K562 (cell line): ENCODE measurements around the gene GPR3. TPM values are rescaled to one million over a fixed set of nuclear protein-coding genes. Genes with fewer than 3 reads are reported as not detected.

Experiments used
- ATAC-seq: fragments of 200-7000 bp; cut with Tn5 transposase; 3 replicates; pipeline ENCODE4 v1.9.1; 2020; ENCODE audit warnings: moderate library complexity
- BruUV-seq: library from RNA; stranded (reverse); fragments of 400-500 nt; replicated peaks from 2 replicates; lab custom pipeline; 2021; lab: Mats Ljungman, UMichigan
- CTCF ChIA-PET: fragments of 300-600 bp; formaldehyde crosslinking; extraction: SDS; loops from one replicate; lab custom pipeline; 2021; ENCODE audit warnings: low intra/inter-chr PET ratio; lab: Yijun Ruan, JAX
- POLR2A ChIA-PET: fragments of 300-600, 350-650 bp; sonication (Branson Sonifier 250); formaldehyde crosslinking; extraction: SDS; loops from one replicate; lab custom pipeline; 2021; ENCODE audit warnings: antibody characterized with exemption, inconsistent platforms; lab: Yijun Ruan, JAX
- DNase-seq, 4 experiments: peaks; one replicate each; pipeline versions ENCODE4 v3.0.0 to v3.0.0-alpha.2; 2011 to 2018; ENCODE audit warnings: low spot score in 3 of 4, mixed read lengths in 3 of 4; ENCODE audit errors: extremely low read depth in 1 of 4
- FAIRE-seq: peaks from 2 replicates; lab custom pipeline; 2011; peaks lifted over from hg19 to GRCh38; lab: Jason Lieb, UNC
- H2AFZ ChIP-seq: 2 replicates; pipeline ENCODE4 v1.6.0; 2011; ENCODE audit warnings: low read depth, low read length, control low read depth, inconsistent platforms
- H3K27ac ChIP-seq: fragments of 200-600 bp; 3 replicates; pipeline ENCODE4 v1.8.0; 2011; ENCODE audit warnings: low read depth, mild to moderate bottlenecking, control low read depth, inconsistent platforms, low read length, moderate library complexity, mixed read lengths; ENCODE audit errors: extremely low read depth
- H3K27me3 ChIP-seq, 2 experiments: fragments of 300-600 bp in 1 of 2; 2 replicates in 1 of 2; 3 replicates in 1 of 2; pipeline versions ENCODE4 v1.6.0 to v1.8.0; 2011; ENCODE audit warnings: inconsistent platforms in 2 of 2, low read length in 2 of 2, mild to moderate bottlenecking in 1 of 2, mixed read lengths in 1 of 2, moderate library complexity in 1 of 2; ENCODE audit not compliant: control insufficient read depth in 2 of 2, insufficient read depth in 2 of 2
- H3K36me3 ChIP-seq: fragments of 300-600 bp; 3 replicates; pipeline ENCODE4 v1.8.0; 2011; ENCODE audit warnings: mild to moderate bottlenecking, low read length, inconsistent platforms; ENCODE audit not compliant: control insufficient read depth, insufficient read depth
- H3K4me1 ChIP-seq, 2 experiments: fragments of 200-600 bp in 1 of 2; replicated peaks in 1 of 2; 2 replicates in 1 of 2; 3 replicates in 1 of 2; pipeline versions ENCODE4 v1.5.1 to v1.8.0; 2011; ENCODE audit warnings: inconsistent platforms in 2 of 2, low read length in 2 of 2, mild to moderate bottlenecking in 1 of 2, mixed read lengths in 1 of 2, moderate library complexity in 1 of 2; ENCODE audit not compliant: control insufficient read depth in 2 of 2, insufficient read depth in 2 of 2
- H3K4me2 ChIP-seq: 2 replicates; pipeline ENCODE4 v1.6.1; 2011; ENCODE audit warnings: low read length, control low read depth, inconsistent platforms, mixed read lengths; ENCODE audit not compliant: insufficient read depth
- H3K4me3 ChIP-seq: fragments of 200-600 bp; sonication (generic), shearing (Covaris generic); 2 replicates; pipeline ENCODE4 v1.5.1; 2016; ENCODE audit warnings: control low read depth, inconsistent platforms
- H3K79me2 ChIP-seq: fragments of 200-600 bp; 3 replicates; pipeline ENCODE4 v1.8.0; 2011; ENCODE audit warnings: low read length, inconsistent platforms; ENCODE audit not compliant: control insufficient read depth, insufficient read depth
- H3K9ac ChIP-seq, 2 experiments: 2 replicates each; pipeline versions ENCODE4 v1.6.0 to v1.6.1; 2011; ENCODE audit warnings: low read depth in 2 of 2, low read length in 2 of 2, control low read depth in 1 of 2, inconsistent platforms in 1 of 2, mild to moderate bottlenecking in 1 of 2, mixed read lengths in 1 of 2; ENCODE audit not compliant: insufficient read depth in 1 of 2
- H3K9me1 ChIP-seq: one replicate; pipeline ENCODE4 v1.6.0; 2011; ENCODE audit warnings: inconsistent platforms, mild to moderate bottlenecking, low read length, moderate library complexity; ENCODE audit not compliant: control insufficient read depth, insufficient read depth
- H3K9me3 ChIP-seq: replicated peaks from 2 replicates; pipeline ENCODE4 v1.5.1; 2011; ENCODE audit warnings: low read depth, low read length, inconsistent platforms; ENCODE audit not compliant: control insufficient read depth, insufficient read depth
- H4K20me1 ChIP-seq: replicated peaks from 2 replicates; pipeline ENCODE4 v1.6.1; 2011; ENCODE audit warnings: low read length, inconsistent platforms, mixed read lengths; ENCODE audit not compliant: control insufficient read depth, insufficient read depth
- ARID1B ChIP-seq: fragments of 450-650 bp; IDR thresholded peaks from 2 replicates; pipeline ENCODE4 v1.6.1; 2016; ENCODE audit warnings: antibody characterized with exemption, mild to moderate bottlenecking, inconsistent platforms
- CBX1 ChIP-seq: sonication (generic); IDR thresholded peaks from 2 replicates; pipeline ENCODE4 v1.6.1; 2016; ENCODE audit warnings: antibody characterized with exemption, low read depth, mild to moderate bottlenecking
- CTBP1 ChIP-seq: fragments of 450-650 bp; IDR thresholded peaks from 2 replicates; pipeline ENCODE4 v1.6.1; 2016; ENCODE audit warnings: borderline replicate concordance
- CTCF ChIP-seq, 3 experiments: IDR thresholded peaks in 2 of 3; conservative IDR thresholded peaks in 1 of 3; 2 replicates each; pipeline ENCODE4 v1.5.1; 2011 to 2012; ENCODE audit warnings: low read length in 3 of 3, mild to moderate bottlenecking in 3 of 3, control low read depth in 2 of 3, improper control_type of control experiment in 1 of 3, inconsistent platforms in 1 of 3, low read depth in 1 of 3, mixed read lengths in 1 of 3, moderate library complexity in 1 of 3; ENCODE audit not compliant: insufficient read depth in 2 of 3
- DACH1 ChIP-seq: fragments of 450-650 bp; IDR thresholded peaks from 2 replicates; pipeline ENCODE4 v1.6.1; 2018; ENCODE audit not compliant: partially characterized antibody
- EZH2 ChIP-seq: IDR thresholded peaks from 2 replicates; pipeline ENCODE4 v1.6.1; 2012; ENCODE audit warnings: low read depth, mild to moderate bottlenecking, inconsistent platforms, low read length, borderline replicate concordance
- FUS ChIP-seq: fragments of 200-400 bp; formaldehyde crosslinking; optimal IDR thresholded peaks from 2 replicates; pipeline ENCODE3; 2017; ENCODE audit warnings: low read depth, low read length
- ILK ChIP-seq: fragments of 450-650 bp; IDR thresholded peaks from 2 replicates; pipeline ENCODE4 v1.6.1; 2016; ENCODE audit warnings: missing genetic modification characterization, low read depth, mild to moderate bottlenecking, missing compliant biosample characterization, moderate library complexity, borderline replicate concordance
- MTA1 ChIP-seq: fragments of 450-650 bp; IDR thresholded peaks from 2 replicates; pipeline ENCODE4 v1.6.1; 2017; ENCODE audit warnings: borderline replicate concordance
- MYBL2 ChIP-seq, 2 experiments: fragments of 450-650 bp in 1 of 2; sonication (generic) in 1 of 2; formaldehyde crosslinking in 1 of 2; IDR thresholded peaks; 2 replicates each; pipeline versions ENCODE4 v1.6.1 to v1.8.1; 2017 to 2022; ENCODE audit warnings: borderline replicate concordance in 1 of 2, inconsistent platforms in 1 of 2, low read depth in 1 of 2, mild to moderate bottlenecking in 1 of 2, missing genetic modification reagents in 1 of 2, moderate library complexity in 1 of 2
- NR1H2 ChIP-seq: sonication (generic); formaldehyde crosslinking; IDR thresholded peaks from 2 replicates; pipeline ENCODE4 v1.4.0; 2020; ENCODE audit warnings: mild to moderate bottlenecking, missing genetic modification reagents
- SLC30A9 ChIP-seq: fragments of 250-450 bp; sonication (Bioruptor Pico); IDR thresholded peaks from 2 replicates; pipeline ENCODE4 v1.8.0; 2022; ENCODE audit warnings: mild to moderate bottlenecking, moderate library complexity
- SPI1 ChIP-seq: IDR thresholded peaks from 2 replicates; pipeline ENCODE4 v1.6.1; 2011; ENCODE audit warnings: low read depth, low read length, control low read depth, borderline replicate concordance
- SRSF3 ChIP-seq: fragments of 200-400 bp; formaldehyde crosslinking; IDR thresholded peaks from 2 replicates; pipeline ENCODE4 v1.6.1; 2016; ENCODE audit warnings: mild to moderate bottlenecking, low read length, moderate library complexity; ENCODE audit not compliant: insufficient read depth
- U2AF1 ChIP-seq: fragments of 200-400 bp; formaldehyde crosslinking; optimal IDR thresholded peaks from 2 replicates; pipeline ENCODE3; 2017; ENCODE audit warnings: mild to moderate bottlenecking, low read depth, low read length, moderate library complexity
- ZBTB7A ChIP-seq: IDR thresholded peaks from 2 replicates; pipeline ENCODE4 v1.6.1; 2011; ENCODE audit warnings: low read depth, mild to moderate bottlenecking, low read length, moderate library complexity, borderline replicate concordance; ENCODE audit not compliant: control insufficient read depth
- ZKSCAN8 ChIP-seq: fragments of 200-800 bp; sonication (Bioruptor generic); IDR thresholded peaks from 2 replicates; pipeline ENCODE4 v1.6.1; 2016; ENCODE audit warnings: missing genetic modification characterization, missing compliant biosample characterization
- ZNF395 ChIP-seq: fragments of 200-800 bp; sonication (Bioruptor generic); IDR thresholded peaks from 2 replicates; pipeline ENCODE4 v1.6.1; 2017; ENCODE audit warnings: missing genetic modification characterization, missing compliant biosample characterization
- ZNF57 ChIP-seq: fragments of 450-650 bp; formaldehyde crosslinking; IDR thresholded peaks from 2 replicates; pipeline ENCODE4 v1.4.0; 2020; ENCODE audit warnings: mild to moderate bottlenecking, moderate library complexity
- WGBS: fragments of 100-300 bp; shearing (Covaris generic); methylation state at CpG from one replicate; pipeline ENCODE4 v1.1.6; 2016; ENCODE audit warnings: low coverage, mixed read lengths; ENCODE audit not compliant: insufficient coverage; ENCODE audit errors: missing lambda C conversion rate; 5-methylcytosine and 5-hydroxymethylcytosine counted together
- in situ Hi-C: fragments of 300-500 bp; cut with MboI; formaldehyde crosslinking; loops from 4 replicates; pipeline ENCODE4 v1.15.0; 2018; ENCODE audit warnings: inconsistent platforms, mixed read lengths
- intact Hi-C: fragments of 100-400 bp; cut with micrococcal nuclease; formaldehyde crosslinking; loops from 2 replicates; pipeline ENCODE4 v1.14.2; 2022
- polyA plus RNA-seq, 8 experiments: library from polyadenylated mRNA; depleted of rRNA in 4 of 8; stranded (reverse) in 5 of 8; unstranded in 3 of 8; fragments of >200 nt; fragmentation: Nextera tagmentation in 2 of 8; fragmentation: Illumina TruSeq in 1 of 8; extraction: Ambion mirVana in 2 of 8; extraction: Trizol in 1 of 8; gene quantifications; 2 replicates each; pipeline versions ENCODE4 v1.2.1 to v1.2.3, GENCODE V29; 2011 to 2014; ENCODE audit warnings: inconsistent platforms in 1 of 8, missing spikeins in 1 of 8
- total RNA-seq, 7 experiments: library from RNA; depleted of rRNA in 6 of 7; stranded (reverse); fragments of >200 nt in 6 of 7; fragmentation: Illumina TruSeq in 2 of 7; extraction: Trizol in 2 of 7; gene quantifications; 2 replicates each; pipeline versions ENCODE4 v1.2.1 to v1.2.3, GENCODE V29; 2011 to 2021; ENCODE audit warnings: low replicate concordance in 1 of 7

The GPR3 gene
- total and polyA plus RNA-seq, 9 of the 15 experiments (the other 6 are each of a cell fraction or from before 2014, with no cell fraction given) = 0.24 to 11.5 (median 3.7) TPM

- peaks cover 12% of the 10 kb centered on the region; the same call in 1 of the 2 replicates for H4K20me1 ChIP-seq
- no peak overlapping the region for H2AFZ ChIP-seq
- H3K4me1 ChIP-seq = peaks cover 21 to 71% of the 10 kb centered on the region in 2 experiments
- H3K9me3 ChIP-seq = no peaks in the 10 kb centered on the region
- H3K9me1 ChIP-seq = peaks cover 13% of the 10 kb centered on the region
- CTCF ChIA-PET = no interaction called here
- peak overlapping the region; percentile 52; the same call in 1 of the 3 replicates for H3K27ac ChIP-seq
- H3K36me3 ChIP-seq = peaks cover 29% of the 10 kb centered on the region
- in situ Hi-C loops (no loop called here), intact Hi-C loops (no loop called here)
- no peak for FAIRE-seq
- H3K4me3 ChIP-seq = no peak overlapping the region
- WGBS = 22% methylated on average over 1 of the region's 1 CpG
- POLR2A ChIA-PET = interaction anchor here (0.6 to 3.4 kb wide), 6 partner anchors 15 to 490 kb away, joined by 3 to 17 read pairs (median 6); no protein-coding TSS in a partner anchor
- peak in 3 of 4 experiments; percentile 24 to 51 (median 36) for DNase-seq
- no peak overlapping the region for H3K9ac ChIP-seq
- no peak overlapping the region for H3K4me2 ChIP-seq
- H3K79me2 ChIP-seq = peaks cover 94% of the 10 kb centered on the region
- BruUV-seq = no TSS peak
- H3K27me3 ChIP-seq = no peaks in the 10 kb centered on the region
- peak; percentile 3; the same call in 1 of the 3 replicates for ATAC-seq
- no peak for TF ChIP-seq SLC30A9 (CRISPR knock-in tag)
- TF ChIP-seq CTBP1 = 0 out of 2 replicates have a peak, but pooled peaks have one; percentile 21
- TF ChIP-seq CTCF (IDR thresholded peaks at IDR 0.05 in 2 of 3, conservative IDR thresholded peaks at IDR 0.05 in 1 of 3; ENCODE audit: insufficient read depth in 2 of 3, low read depth in 1 of 3, low read length in 3 of 3) = peak in 1 of 3 experiments; percentile 26; a peak in 2 of 6 replicates
- TF ChIP-seq MYBL2 (IDR thresholded peaks at IDR 0.05; ENCODE audit: low read depth) = no peak
- no peak for TF ChIP-seq MYBL2 (CRISPR knock-in tag; IDR thresholded peaks at IDR 0.05; ENCODE audit: borderline replicate concordance)
- TF ChIP-seq ILK (tag) = no peak
- TF ChIP-seq DACH1 = peak; percentile 71
- TF ChIP-seq SRSF3 = no peak
- TF ChIP-seq CBX1 = no peak
- no peak for TF ChIP-seq NR1H2 (CRISPR knock-in tag)
- TF ChIP-seq ARID1B = peak; percentile 8; the same call in 1 of the 2 replicates
- no peak for TF ChIP-seq U2AF1
- no peak for TF ChIP-seq ZNF395
- TF ChIP-seq EZH2 = no peak
- TF ChIP-seq ZBTB7A = no peak
- no peak for TF ChIP-seq ZKSCAN8
- peak; percentile 72 for TF ChIP-seq SPI1
- no peak for TF ChIP-seq MTA1
- TF ChIP-seq FUS = no peak
- no peak for TF ChIP-seq ZNF57 (CRISPR knock-in tag)
Observed at GRCh38 chr1:27430903-27431600, 38.6 kb downstream of the GPR3 start.
